SU-DHL-6 (cell line): ENCODE data around the gene NKX2-2.

Source experiments
- H2AFZ ChIP-seq: fragments of 200-600 bp; sonication (generic); 2 replicates; pipeline ENCODE4 v1.6.1; 2014; ENCODE audit warnings: low read depth, mild to moderate bottlenecking, moderate library complexity, mixed read lengths, antibody characterized with exemption, low read length; ENCODE audit not compliant: severe bottlenecking
- H3F3A ChIP-seq: fragments of 200-600 bp; shearing (Covaris generic); 2 replicates; pipeline ENCODE4 v1.6.0; 2016; ENCODE audit warnings: antibody characterized with exemption, mild to moderate bottlenecking; ENCODE audit not compliant: insufficient read depth
- H3K27ac ChIP-seq: fragments of 200-600 bp; sonication (generic); 2 replicates; pipeline ENCODE4 v1.5.1; 2016; ENCODE audit warnings: low read depth, mild to moderate bottlenecking, low read length, moderate library complexity, mixed read lengths
- H3K27me3 ChIP-seq: fragments of 200-600 bp; sonication (generic), shearing (Covaris generic); 2 replicates; pipeline ENCODE4 v1.6.0; 2014; ENCODE audit warnings: mild to moderate bottlenecking, low read length
- H3K36me3 ChIP-seq: fragments of 200-600 bp; sonication (generic); 2 replicates; pipeline ENCODE4 v1.6.1; 2014; ENCODE audit warnings: mild to moderate bottlenecking, low read length, mixed read lengths
- H3K4me2 ChIP-seq: fragments of 300-600, 200-600 bp; shearing (Covaris generic), sonication (generic); 2 replicates; pipeline ENCODE4 v1.6.0; 2014; ENCODE audit warnings: low read length, low read depth, mild to moderate bottlenecking; ENCODE audit not compliant: poor library complexity, severe bottlenecking
- H3K4me3 ChIP-seq: fragments of 200-600 bp; sonication (generic); 2 replicates; pipeline ENCODE4 v1.5.1; 2014; ENCODE audit warnings: antibody characterized with exemption, low read length, mild to moderate bottlenecking, mixed read lengths; ENCODE audit not compliant: insufficient read depth, poor library complexity, severe bottlenecking
- H3K79me2 ChIP-seq: fragments of 200-600 bp; sonication (generic); 2 replicates; pipeline ENCODE4 v1.6.1; 2014; ENCODE audit warnings: mild to moderate bottlenecking, low read length, moderate library complexity; ENCODE audit not compliant: insufficient read depth
- H3K9ac ChIP-seq: fragments of 200-600 bp; sonication (generic); 2 replicates; pipeline ENCODE4 v1.7.0; 2014; ENCODE audit warnings: mild to moderate bottlenecking, low read length
- H3K9me2 ChIP-seq: fragments of 200-600 bp; sonication (generic); replicated peaks from 2 replicates; pipeline ENCODE4 v1.6.1; 2014; ENCODE audit warnings: low read length; ENCODE audit not compliant: insufficient read depth
- H3K9me3 ChIP-seq: fragments of 200-600 bp; sonication (generic); 2 replicates; pipeline ENCODE4 v1.6.1; 2014; ENCODE audit warnings: low read length, mixed read lengths; ENCODE audit not compliant: insufficient read depth
- H4K20me1 ChIP-seq: fragments of 200-600 bp; sonication (generic); 2 replicates; pipeline ENCODE4 v1.6.1; 2014; ENCODE audit warnings: low read depth, mild to moderate bottlenecking, antibody characterized with exemption, low read length, moderate library complexity, mixed read lengths
- EZH2phosphoT487 ChIP-seq: fragments of 200-600 bp; sonication (generic), shearing (Covaris generic); conservative IDR thresholded peaks from 2 replicates; pipeline ENCODE4 v1.6.1; 2018; ENCODE audit warnings: mild to moderate bottlenecking, antibody characterized with exemption, low read length, moderate library complexity, mixed read lengths
- TF ChIP-seq, protein P1 (sequence below): fragments of 200-600 bp; sonication (generic); IDR thresholded peaks from one replicate; pipeline ENCODE4 v1.5.1; 2017; ENCODE audit warnings: antibody characterized with exemption, mild to moderate bottlenecking, low read length, moderate library complexity; ENCODE audit not compliant: insufficient read depth, poor library complexity, severe bottlenecking

The NKX2-2 gene

DNA sequence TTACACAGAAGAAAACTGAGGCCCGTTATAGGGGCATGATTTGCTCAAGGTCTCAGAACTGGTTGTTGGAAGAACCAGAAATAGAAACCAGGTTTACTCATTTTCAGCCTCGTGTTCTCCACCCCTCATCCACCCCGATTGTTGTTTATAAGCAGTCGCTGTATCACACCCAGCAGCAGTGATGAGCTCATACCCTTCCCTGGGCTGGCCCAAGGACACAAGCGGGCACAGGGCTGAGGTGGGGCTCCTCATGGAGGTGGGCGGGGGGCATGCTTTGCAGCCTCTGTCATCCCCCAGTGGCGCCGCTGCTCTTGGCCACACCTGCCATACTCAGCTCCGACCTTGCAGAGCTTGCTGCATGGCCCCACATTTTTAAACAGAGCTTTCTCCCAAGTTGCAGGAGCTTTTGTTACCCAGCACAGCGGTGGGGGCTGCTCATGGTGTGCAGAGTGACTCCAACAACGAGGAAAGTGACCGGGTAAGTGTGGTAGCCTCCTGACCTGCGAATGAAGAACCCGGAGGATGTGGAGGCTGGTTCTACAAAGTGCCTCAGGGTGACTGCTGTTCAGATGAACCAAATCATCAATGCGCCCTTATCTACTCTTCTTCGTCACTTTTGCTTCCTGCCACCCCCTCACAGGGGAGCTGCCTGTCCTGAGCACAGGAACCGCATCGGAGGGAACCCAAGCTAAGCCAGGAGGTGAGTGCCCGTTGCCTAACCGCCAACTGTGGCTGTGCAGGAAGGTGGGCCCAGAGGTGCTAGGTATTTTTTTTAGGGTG is 43.6 kb upstream of the NKX2-2 start:
- no peaks in the 10 kb centered on the region for H3K9me3 ChIP-seq
- no peak overlapping the region for H3K4me3 ChIP-seq
- H3K27me3 ChIP-seq = no peaks in the 10 kb centered on the region
- no peak overlapping the region for H3K27ac ChIP-seq
- no peak overlapping the region for H3K9ac ChIP-seq
- no peaks in the 10 kb centered on the region for H4K20me1 ChIP-seq
- no peaks in the 10 kb centered on the region for H3F3A ChIP-seq
- no peak for TF ChIP-seq EZH2phosphoT487
- H3K4me2 ChIP-seq = no peak overlapping the region
- H3K36me3 ChIP-seq = no peaks in the 10 kb centered on the region
- H2AFZ ChIP-seq = no peak overlapping the region
- H3K9me2 ChIP-seq = no peaks in the 10 kb centered on the region
- H3K79me2 ChIP-seq = no peaks in the 10 kb centered on the region

DNA sequence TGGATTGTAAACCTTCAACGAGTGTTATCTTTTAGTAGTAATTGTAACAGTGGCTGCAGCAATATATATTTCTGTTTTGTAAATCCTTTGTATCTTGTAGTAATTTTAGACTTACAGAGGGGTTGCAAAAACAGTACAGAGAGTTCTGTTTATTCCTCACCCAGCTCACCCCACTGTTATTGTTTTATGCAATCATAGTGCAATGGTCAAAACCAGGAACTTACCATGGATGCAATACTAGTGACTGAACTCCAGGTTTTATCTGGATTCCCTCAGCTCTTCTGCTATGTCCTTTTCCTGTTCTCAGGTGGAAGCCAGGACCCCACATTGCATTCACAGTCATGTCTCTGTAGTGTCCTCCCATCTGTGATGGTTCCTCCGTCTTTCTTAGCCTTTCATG is 42.5 kb upstream of the NKX2-2 start:
- no peaks in the 10 kb centered on the region for H3K9me3 ChIP-seq
- no peaks in the 10 kb centered on the region for H3K9me2 ChIP-seq
- no peaks in the 10 kb centered on the region for H3K79me2 ChIP-seq
- no peak for TF ChIP-seq EZH2phosphoT487
- TF ChIP-seq, protein P1, sequence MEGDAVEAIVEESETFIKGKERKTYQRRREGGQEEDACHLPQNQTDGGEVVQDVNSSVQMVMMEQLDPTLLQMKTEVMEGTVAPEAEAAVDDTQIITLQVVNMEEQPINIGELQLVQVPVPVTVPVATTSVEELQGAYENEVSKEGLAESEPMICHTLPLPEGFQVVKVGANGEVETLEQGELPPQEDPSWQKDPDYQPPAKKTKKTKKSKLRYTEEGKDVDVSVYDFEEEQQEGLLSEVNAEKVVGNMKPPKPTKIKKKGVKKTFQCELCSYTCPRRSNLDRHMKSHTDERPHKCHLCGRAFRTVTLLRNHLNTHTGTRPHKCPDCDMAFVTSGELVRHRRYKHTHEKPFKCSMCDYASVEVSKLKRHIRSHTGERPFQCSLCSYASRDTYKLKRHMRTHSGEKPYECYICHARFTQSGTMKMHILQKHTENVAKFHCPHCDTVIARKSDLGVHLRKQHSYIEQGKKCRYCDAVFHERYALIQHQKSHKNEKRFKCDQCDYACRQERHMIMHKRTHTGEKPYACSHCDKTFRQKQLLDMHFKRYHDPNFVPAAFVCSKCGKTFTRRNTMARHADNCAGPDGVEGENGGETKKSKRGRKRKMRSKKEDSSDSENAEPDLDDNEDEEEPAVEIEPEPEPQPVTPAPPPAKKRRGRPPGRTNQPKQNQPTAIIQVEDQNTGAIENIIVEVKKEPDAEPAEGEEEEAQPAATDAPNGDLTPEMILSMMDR = no peak
- H3F3A ChIP-seq = no peaks in the 10 kb centered on the region
- H3K4me3 ChIP-seq = no peak overlapping the region
- no peak overlapping the region for H2AFZ ChIP-seq
- no peak overlapping the region for H3K9ac ChIP-seq
- H3K27ac ChIP-seq = no peak overlapping the region
- H3K27me3 ChIP-seq = no peaks in the 10 kb centered on the region
- no peak overlapping the region for H3K4me2 ChIP-seq
- no peaks in the 10 kb centered on the region for H4K20me1 ChIP-seq
- H3K36me3 ChIP-seq = no peaks in the 10 kb centered on the region

DNA sequence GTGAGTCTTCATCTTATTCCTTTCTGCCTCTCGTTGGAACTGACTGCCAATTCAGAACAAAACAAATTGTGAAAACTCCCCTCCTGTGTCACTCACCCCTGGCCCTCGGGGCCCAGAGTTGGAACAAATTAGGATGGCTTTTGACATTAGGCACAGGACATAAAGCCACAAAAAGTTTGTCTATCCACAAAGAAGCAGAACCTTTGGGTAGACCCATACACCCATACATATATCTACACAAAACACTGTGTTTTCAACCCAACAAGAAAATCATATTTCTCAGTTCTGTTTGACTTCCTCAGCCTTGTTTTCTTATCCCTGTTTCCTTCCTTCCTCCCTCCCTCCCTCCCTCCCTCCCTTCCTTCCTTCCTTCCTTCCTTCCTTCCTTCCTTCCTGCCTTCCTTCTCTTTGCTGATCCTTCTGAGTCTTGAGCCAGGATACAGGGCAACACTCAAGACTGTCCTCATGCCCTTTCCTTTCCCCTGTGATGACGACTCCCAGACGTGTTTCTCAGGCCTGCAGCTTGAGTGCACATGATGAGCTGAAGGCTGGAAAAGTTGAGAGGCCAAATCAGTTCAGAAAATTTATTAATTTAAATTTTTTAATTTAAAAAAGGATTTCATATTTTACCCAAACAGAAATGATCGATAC is 41.7 kb upstream of the NKX2-2 start:
- Histone ChIP-seq H3K9ac (no peak overlapping the region), H2AFZ (no peak overlapping the region), H3F3A (no peaks in the 10 kb centered on the region), H3K27ac (no peak overlapping the region), H3K9me3 (no peaks in the 10 kb centered on the region), H4K20me1 (no peaks in the 10 kb centered on the region), H3K36me3 (no peaks in the 10 kb centered on the region), H3K9me2 (no peaks in the 10 kb centered on the region), H3K4me3 (no peak overlapping the region), H3K4me2 (no peak overlapping the region), H3K27me3 (no peaks in the 10 kb centered on the region), H3K79me2 (no peaks in the 10 kb centered on the region)
- TF ChIP-seq EZH2phosphoT487 = no peak
- TF ChIP-seq, protein P1 = no peak

DNA sequence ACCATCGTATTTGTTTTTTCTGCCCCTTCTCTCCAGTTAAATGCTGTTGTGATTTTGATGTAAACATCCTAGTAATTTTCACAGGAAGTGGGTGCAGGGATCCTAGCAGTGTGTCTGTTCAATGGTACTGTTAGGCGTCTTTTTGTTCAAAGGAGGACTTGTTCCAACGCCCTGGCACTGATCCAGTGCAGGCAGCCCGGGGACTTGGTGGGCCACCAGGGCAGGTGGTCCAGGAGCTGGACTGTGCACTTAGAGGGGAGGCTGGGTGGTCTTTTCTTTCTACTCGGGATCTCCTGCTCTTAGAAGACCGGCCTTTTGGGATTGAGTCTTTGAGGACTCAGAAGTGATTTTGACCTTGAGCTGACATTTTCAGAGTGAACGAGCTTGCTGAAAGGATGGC is 41.1 kb upstream of the NKX2-2 start:
- Histone ChIP-seq H3K9ac (no peak overlapping the region), H3K9me2 (no peaks in the 10 kb centered on the region), H3K27ac (no peak overlapping the region), H3K79me2 (no peaks in the 10 kb centered on the region), H3F3A (no peaks in the 10 kb centered on the region), H3K4me2 (no peak overlapping the region), H4K20me1 (no peaks in the 10 kb centered on the region), H2AFZ (no peak overlapping the region), H3K9me3 (no peaks in the 10 kb centered on the region), H3K4me3 (no peak overlapping the region), H3K27me3 (no peaks in the 10 kb centered on the region), H3K36me3 (no peaks in the 10 kb centered on the region)
- TF ChIP-seq, protein P1 = no peak
- no peak for TF ChIP-seq EZH2phosphoT487
